GM23338 (cell line): Measurements from ENCODE around the gene MAP3K14. TPM values are rescaled to one million over a fixed set of nuclear protein-coding genes. Genes with fewer than 3 reads are reported as not detected.

ENCODE experiments used
- ATAC-seq: fragments of 200-7000 bp; cut with Tn5 transposase; 3 replicates; pipeline ENCODE4 v1.9.1; 2020
- DNase-seq: peaks from one replicate; pipeline ENCODE4 v3.0.0-alpha.2; 2015; ENCODE audit warnings: low spot score
- H2AFZ ChIP-seq: fragments of 200-600 bp; sonication (generic); 2 replicates; pipeline ENCODE4 v1.8.0; 2016; ENCODE audit warnings: antibody characterized with exemption, mild to moderate bottlenecking, moderate library complexity
- H3F3A ChIP-seq: fragments of 200-600 bp; sonication (generic); replicated peaks from 2 replicates; pipeline ENCODE4 v1.8.0; 2017; ENCODE audit warnings: antibody characterized with exemption, mixed run types, low read depth
- H3K27ac ChIP-seq: fragments of 200-600 bp; sonication (generic); 2 replicates; pipeline ENCODE4 v1.6.1; 2016; ENCODE audit warnings: low read depth
- H3K27me3 ChIP-seq: fragments of 200-600 bp; sonication (generic); 2 replicates; pipeline ENCODE4 v1.8.0; 2016; ENCODE audit warnings: mild to moderate bottlenecking, mixed run types, moderate library complexity; ENCODE audit not compliant: insufficient read depth
- H3K36me3 ChIP-seq: fragments of 200-600 bp; sonication (generic); 2 replicates; pipeline ENCODE4 v1.8.0; 2016; ENCODE audit warnings: mild to moderate bottlenecking; ENCODE audit not compliant: insufficient read depth
- H3K4me1 ChIP-seq: fragments of 200-600 bp; sonication (generic); 2 replicates; pipeline ENCODE4 v1.8.0; 2016; ENCODE audit warnings: mild to moderate bottlenecking, moderate library complexity; ENCODE audit not compliant: insufficient read depth
- H3K4me2 ChIP-seq: fragments of 200-600 bp; sonication (generic); 2 replicates; pipeline ENCODE4 v1.7.1; 2017; ENCODE audit warnings: mixed run types
- H3K4me3 ChIP-seq: fragments of 200-600 bp; sonication (generic); 2 replicates; pipeline ENCODE4 v1.6.1; 2016; ENCODE audit warnings: mixed run types
- H3K79me2 ChIP-seq: fragments of 200-600 bp; sonication (generic); replicated peaks from 2 replicates; pipeline ENCODE4 v1.8.0; 2017; ENCODE audit warnings: mild to moderate bottlenecking; ENCODE audit not compliant: insufficient read depth
- H3K9me2 ChIP-seq: fragments of 200-600 bp; sonication (generic); 2 replicates; pipeline ENCODE4 v1.8.0; 2017; ENCODE audit not compliant: insufficient read depth
- H4K20me1 ChIP-seq: fragments of 200-600 bp; sonication (generic); replicated peaks from 2 replicates; pipeline ENCODE4 v1.8.0; 2017; ENCODE audit warnings: mild to moderate bottlenecking; ENCODE audit not compliant: insufficient read depth
- H3K27ac Mint-ChIP-seq: 2 replicates; pipeline ENCODE4 v1.8.0; 2020; ENCODE audit warnings: inconsistent platforms, mild to moderate bottlenecking, moderate library complexity, mixed read lengths
- H3K27me3 Mint-ChIP-seq: 3 replicates; pipeline ENCODE4 v1.8.0; 2022; ENCODE audit warnings: low read depth, mild to moderate bottlenecking, moderate library complexity, mixed read lengths, inconsistent platforms; ENCODE audit not compliant: insufficient read depth, poor library complexity
- H3K36me3 Mint-ChIP-seq: 3 replicates; pipeline ENCODE4 v1.8.0; 2021; ENCODE audit warnings: low read depth, mild to moderate bottlenecking, inconsistent platforms, moderate library complexity, mixed read lengths
- H3K4me1 Mint-ChIP-seq: 3 replicates; pipeline ENCODE4 v1.8.0; 2020; ENCODE audit warnings: mild to moderate bottlenecking, inconsistent platforms, mixed read lengths
- H3K4me3 Mint-ChIP-seq: 3 replicates; pipeline ENCODE4 v1.8.0; 2021; ENCODE audit warnings: moderate library complexity, mild to moderate bottlenecking, inconsistent platforms, mixed read lengths
- H3K9me3 Mint-ChIP-seq: 3 replicates; pipeline ENCODE4 v1.8.0; 2020; ENCODE audit warnings: moderate library complexity, mild to moderate bottlenecking, inconsistent platforms, mixed read lengths
- NANOG ChIP-seq: IDR thresholded peaks from 2 replicates; pipeline ENCODE4 v1.6.1; 2016; ENCODE audit warnings: antibody characterized with exemption, borderline replicate concordance
- polyA plus RNA-seq: library from polyadenylated mRNA; unstranded; fragments of >200 nt; fragmentation: Nextera tagmentation; extraction: Ambion mirVana; gene quantifications from 2 replicates; pipeline ENCODE4 v1.2.1, GENCODE V29; 2016
- total RNA-seq: library from RNA; depleted of rRNA; stranded (reverse); fragments of >200 nt; shearing (Covaris generic); gene quantifications from 2 replicates; pipeline ENCODE4 v1.2.3, GENCODE V29; 2014
- TF ChIP-seq, protein P1 (sequence below): fragments of 250-450 bp; sonication (Bioruptor Pico); IDR thresholded peaks from 2 replicates; pipeline ENCODE4 v1.5.0; 2020; ENCODE audit warnings: mild to moderate bottlenecking, moderate library complexity
- TF ChIP-seq, protein P2 (sequence below), 2 experiments: fragments of 200-600 bp in 1 of 2; sonication (generic) in 1 of 2; conservative IDR thresholded peaks; 2 replicates each; pipeline versions ENCODE4 v1.5.1 to v1.6.1; 2016 to 2017; ENCODE audit warnings: antibody characterized with exemption in 2 of 2, low read depth in 2 of 2, mild to moderate bottlenecking in 2 of 2, moderate library complexity in 1 of 2

MAP3K14 gene
- total and polyA plus RNA-seq, 2 experiments from 2014 or later: 1.3 to 4.9 TPM

DNA sequence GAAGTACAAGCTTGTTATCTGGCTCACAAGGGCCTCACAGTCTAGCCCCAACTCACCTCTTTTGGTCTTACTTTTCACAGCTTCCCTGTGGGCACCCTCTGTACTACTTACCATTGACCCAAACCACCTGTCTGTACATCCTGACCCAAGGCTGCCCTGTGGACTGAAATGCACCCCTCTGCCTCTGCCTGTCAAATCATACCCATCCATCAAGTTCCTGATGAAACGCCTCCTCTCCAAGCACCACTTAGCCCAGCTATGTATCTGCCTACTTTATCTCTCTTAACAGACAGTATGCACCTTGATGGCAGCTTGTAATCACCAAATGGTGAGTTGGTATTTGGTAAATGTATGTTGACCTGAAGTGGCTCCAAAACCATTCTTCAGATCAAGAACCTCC is 7.5 kb upstream of the MAP3K14 start (continued):
- TF ChIP-seq, protein P1, sequence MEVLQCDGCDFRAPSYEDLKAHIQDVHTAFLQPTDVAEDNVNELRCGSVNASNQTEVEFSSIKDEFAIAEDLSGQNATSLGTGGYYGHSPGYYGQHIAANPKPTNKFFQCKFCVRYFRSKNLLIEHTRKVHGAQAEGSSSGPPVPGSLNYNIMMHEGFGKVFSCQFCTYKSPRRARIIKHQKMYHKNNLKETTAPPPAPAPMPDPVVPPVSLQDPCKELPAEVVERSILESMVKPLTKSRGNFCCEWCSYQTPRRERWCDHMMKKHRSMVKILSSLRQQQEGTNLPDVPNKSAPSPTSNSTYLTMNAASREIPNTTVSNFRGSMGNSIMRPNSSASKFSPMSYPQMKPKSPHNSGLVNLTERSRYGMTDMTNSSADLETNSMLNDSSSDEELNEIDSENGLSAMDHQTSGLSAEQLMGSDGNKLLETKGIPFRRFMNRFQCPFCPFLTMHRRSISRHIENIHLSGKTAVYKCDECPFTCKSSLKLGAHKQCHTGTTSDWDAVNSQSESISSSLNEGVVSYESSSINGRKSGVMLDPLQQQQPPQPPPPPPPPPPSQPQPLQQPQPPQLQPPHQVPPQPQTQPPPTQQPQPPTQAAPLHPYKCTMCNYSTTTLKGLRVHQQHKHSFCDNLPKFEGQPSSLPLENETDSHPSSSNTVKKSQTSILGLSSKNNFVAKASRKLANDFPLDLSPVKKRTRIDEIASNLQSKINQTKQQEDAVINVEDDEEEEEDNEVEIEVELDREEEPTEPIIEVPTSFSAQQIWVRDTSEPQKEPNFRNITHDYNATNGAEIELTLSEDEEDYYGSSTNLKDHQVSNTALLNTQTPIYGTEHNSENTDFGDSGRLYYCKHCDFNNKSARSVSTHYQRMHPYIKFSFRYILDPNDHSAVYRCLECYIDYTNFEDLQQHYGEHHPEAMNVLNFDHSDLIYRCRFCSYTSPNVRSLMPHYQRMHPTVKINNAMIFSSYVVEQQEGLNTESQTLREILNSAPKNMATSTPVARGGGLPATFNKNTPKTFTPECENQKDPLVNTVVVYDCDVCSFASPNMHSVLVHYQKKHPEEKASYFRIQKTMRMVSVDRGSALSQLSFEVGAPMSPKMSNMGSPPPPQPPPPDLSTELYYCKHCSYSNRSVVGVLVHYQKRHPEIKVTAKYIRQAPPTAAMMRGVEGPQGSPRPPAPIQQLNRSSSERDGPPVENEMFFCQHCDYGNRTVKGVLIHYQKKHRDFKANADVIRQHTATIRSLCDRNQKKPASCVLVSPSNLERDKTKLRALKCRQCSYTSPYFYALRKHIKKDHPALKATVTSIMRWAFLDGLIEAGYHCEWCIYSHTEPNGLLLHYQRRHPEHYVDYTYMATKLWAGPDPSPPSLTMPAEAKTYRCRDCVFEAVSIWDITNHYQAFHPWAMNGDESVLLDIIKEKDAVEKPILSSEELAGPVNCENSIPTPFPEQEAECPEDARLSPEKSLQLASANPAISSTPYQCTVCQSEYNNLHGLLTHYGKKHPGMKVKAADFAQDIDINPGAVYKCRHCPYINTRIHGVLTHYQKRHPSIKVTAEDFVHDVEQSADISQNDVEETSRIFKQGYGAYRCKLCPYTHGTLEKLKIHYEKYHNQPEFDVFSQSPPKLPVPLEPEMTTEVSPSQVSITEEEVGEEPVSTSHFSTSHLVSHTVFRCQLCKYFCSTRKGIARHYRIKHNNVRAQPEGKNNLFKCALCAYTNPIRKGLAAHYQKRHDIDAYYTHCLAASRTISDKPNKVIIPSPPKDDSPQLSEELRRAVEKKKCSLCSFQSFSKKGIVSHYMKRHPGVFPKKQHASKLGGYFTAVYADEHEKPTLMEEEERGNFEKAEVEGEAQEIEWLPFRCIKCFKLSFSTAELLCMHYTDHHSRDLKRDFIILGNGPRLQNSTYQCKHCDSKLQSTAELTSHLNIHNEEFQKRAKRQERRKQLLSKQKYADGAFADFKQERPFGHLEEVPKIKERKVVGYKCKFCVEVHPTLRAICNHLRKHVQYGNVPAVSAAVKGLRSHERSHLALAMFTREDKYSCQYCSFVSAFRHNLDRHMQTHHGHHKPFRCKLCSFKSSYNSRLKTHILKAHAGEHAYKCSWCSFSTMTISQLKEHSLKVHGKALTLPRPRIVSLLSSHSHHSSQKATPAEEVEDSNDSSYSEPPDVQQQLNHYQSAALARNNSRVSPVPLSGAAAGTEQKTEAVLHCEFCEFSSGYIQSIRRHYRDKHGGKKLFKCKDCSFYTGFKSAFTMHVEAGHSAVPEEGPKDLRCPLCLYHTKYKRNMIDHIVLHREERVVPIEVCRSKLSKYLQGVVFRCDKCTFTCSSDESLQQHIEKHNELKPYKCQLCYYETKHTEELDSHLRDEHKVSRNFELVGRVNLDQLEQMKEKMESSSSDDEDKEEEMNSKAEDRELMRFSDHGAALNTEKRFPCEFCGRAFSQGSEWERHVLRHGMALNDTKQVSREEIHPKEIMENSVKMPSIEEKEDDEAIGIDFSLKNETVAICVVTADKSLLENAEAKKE (CRISPR knock-in tag): no peak
- TF ChIP-seq, protein P2, sequence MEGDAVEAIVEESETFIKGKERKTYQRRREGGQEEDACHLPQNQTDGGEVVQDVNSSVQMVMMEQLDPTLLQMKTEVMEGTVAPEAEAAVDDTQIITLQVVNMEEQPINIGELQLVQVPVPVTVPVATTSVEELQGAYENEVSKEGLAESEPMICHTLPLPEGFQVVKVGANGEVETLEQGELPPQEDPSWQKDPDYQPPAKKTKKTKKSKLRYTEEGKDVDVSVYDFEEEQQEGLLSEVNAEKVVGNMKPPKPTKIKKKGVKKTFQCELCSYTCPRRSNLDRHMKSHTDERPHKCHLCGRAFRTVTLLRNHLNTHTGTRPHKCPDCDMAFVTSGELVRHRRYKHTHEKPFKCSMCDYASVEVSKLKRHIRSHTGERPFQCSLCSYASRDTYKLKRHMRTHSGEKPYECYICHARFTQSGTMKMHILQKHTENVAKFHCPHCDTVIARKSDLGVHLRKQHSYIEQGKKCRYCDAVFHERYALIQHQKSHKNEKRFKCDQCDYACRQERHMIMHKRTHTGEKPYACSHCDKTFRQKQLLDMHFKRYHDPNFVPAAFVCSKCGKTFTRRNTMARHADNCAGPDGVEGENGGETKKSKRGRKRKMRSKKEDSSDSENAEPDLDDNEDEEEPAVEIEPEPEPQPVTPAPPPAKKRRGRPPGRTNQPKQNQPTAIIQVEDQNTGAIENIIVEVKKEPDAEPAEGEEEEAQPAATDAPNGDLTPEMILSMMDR (conservative IDR thresholded peaks at IDR 0.05; ENCODE audit: low read depth in 2 of 2): no peak

DNA sequence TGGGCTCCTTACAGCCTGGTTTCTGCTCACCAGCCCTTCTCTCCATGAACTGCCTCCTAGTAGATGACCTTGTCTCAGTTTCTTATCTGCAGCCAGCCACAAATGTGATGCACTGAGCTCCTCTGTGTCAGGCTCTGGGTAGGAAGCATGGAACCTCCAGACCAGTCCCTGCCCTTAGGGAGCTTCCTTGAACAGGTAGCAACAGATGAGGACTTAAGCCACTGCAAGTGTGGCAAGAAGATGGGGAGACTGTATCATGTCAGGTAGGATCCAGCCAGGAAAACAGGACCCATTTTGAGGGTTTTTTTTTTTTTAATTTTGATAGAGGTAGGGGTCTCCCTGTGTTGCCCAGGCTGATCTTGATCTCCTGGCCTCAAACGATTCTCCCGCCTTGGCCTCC is 5.3 kb upstream of the MAP3K14 start:
- Histone ChIP-seq H3K27ac (no peak overlapping the region), H3K4me3 (no peak overlapping the region), H2AFZ (no peak overlapping the region), H3F3A (peaks cover 6% of the 10 kb centered on the region), H3K36me3 (no peaks in the 10 kb centered on the region), H3K9me2 (no peaks in the 10 kb centered on the region), H3K79me2 (no peaks in the 10 kb centered on the region), H4K20me1 (no peaks in the 10 kb centered on the region), H3K4me1 (peaks cover 9% of the 10 kb centered on the region), H3K27me3 (no peaks in the 10 kb centered on the region), H3K4me2 (no peak overlapping the region)
- H3K27me3 Mint-ChIP-seq: peaks cover 10% of the 10 kb centered on the region
- no peaks in the 10 kb centered on the region for H3K9me3 Mint-ChIP-seq
- H3K4me3 Mint-ChIP-seq: no peak overlapping the region
- no peak for TF ChIP-seq NANOG
- H3K27ac Mint-ChIP-seq: no peak overlapping the region
- DNase-seq (no peak), ATAC-seq (no peak)
- peaks cover 3% of the 10 kb centered on the region; the same call in 2 of the 3 replicates for H3K4me1 Mint-ChIP-seq
- H3K36me3 Mint-ChIP-seq: no peaks in the 10 kb centered on the region
